Stimulated activated naive CD4-positive, alpha-beta T cell treated with Interleukin-2 at 50 U/mL for 16 hours (primary cell): ENCODE results near the gene MBNL2.

ENCODE experiments used
- DNase-seq: peaks from one replicate; lab custom pipeline; 2025; lab: John Stamatoyannopoulos, UW

Gene MBNL2

DNA sequence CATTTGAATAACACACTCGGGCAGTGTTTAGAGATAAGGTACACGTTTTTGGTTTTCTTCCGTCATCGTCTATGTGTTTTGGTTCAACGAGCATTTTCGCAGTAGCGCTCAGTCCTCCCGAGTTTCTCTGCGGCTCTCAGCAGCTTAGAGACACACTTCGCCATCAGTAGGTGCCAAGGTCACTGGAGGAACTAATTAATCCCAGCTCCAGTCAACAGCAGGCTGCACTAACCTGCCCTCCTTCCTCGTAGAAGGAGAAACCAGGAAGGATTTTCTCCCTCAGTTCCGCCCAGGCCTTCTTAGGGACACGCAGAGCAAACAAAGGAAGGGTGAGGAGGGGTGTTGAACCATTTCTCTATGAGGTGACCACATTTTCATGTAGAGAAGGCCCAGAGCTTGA is 12.6 kb downstream of the MBNL2 start:
- DNase-seq = no peak

DNA sequence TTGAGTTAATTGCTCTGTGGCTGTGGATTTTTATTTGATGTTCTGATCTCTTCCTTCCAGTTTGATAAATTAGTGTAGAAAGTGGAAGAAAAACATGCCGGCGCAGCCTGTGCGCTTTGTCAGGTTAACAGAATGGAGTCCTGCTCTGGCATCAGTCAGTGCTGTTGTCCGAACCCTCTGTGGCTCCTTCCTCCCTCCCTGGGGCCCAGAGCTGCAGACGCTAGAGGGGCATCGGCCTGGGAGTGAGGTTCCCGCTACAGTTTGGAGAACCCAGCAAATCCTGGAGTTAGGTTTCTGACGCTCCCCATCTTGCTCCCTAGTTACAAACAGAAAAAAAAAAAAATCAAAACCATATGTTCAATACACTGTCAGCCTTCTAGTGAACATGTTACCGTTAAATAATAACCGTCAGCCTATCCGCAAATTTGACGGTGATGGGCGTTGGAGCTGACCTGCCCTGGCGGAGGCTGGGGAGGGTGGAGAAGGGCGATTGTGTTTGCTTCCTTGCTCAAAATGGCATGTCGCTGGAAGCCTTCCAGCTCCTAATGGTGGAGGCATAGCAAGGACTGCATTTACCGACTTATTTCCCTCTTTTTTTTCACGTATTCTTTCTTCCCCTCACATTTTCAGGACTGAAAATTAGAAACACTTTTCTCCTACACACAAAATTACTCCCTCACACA is 13.6 kb downstream of the MBNL2 start:
- DNase-seq = no peak

GRCh38 chr13:97237388-97237787 is 15.3 kb downstream of the MBNL2 start:
- DNase-seq = no peak

GRCh38 chr13:97238432-97238831 is 16.3 kb downstream of the MBNL2 start:
- peak; percentile 12 for DNase-seq

- no peak for DNase-seq
Observed at GRCh38 chr13:97238883-97239282, 16.8 kb downstream of the MBNL2 start.

GRCh38 chr13:97239306-97239705 is 17.2 kb downstream of the MBNL2 start:
- no peak for DNase-seq

- no peak for DNase-seq
Observed at GRCh38 chr13:97239943-97240787, 18.0 kb downstream of the MBNL2 start.

- no peak for DNase-seq
Observed at GRCh38 chr13:97240788-97241734, 18.9 kb downstream of the MBNL2 start.

DNA sequence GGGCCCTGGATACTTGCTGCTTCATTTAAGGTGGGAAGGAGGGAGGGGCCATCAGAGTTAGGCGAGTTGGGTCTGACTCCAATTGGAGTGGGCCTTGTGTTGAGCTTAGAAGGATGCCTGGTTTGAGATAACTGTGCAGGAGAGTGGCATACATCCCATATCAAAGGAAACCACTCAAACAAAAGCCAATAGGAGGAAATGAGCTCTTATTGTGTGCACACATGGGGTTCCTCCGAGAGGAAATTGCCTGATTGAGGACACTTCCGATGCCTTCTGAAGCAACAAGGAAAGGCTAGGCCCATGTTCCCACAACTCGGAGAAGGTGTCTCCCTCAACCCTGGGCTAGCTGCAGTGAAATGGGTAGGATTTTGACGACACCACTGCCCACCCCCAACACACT is 19.6 kb downstream of the MBNL2 start:
- DNase-seq = no peak

- DNase-seq = no peak
Observed at GRCh38 chr13:97242755-97243497, 20.8 kb downstream of the MBNL2 start.

DNA sequence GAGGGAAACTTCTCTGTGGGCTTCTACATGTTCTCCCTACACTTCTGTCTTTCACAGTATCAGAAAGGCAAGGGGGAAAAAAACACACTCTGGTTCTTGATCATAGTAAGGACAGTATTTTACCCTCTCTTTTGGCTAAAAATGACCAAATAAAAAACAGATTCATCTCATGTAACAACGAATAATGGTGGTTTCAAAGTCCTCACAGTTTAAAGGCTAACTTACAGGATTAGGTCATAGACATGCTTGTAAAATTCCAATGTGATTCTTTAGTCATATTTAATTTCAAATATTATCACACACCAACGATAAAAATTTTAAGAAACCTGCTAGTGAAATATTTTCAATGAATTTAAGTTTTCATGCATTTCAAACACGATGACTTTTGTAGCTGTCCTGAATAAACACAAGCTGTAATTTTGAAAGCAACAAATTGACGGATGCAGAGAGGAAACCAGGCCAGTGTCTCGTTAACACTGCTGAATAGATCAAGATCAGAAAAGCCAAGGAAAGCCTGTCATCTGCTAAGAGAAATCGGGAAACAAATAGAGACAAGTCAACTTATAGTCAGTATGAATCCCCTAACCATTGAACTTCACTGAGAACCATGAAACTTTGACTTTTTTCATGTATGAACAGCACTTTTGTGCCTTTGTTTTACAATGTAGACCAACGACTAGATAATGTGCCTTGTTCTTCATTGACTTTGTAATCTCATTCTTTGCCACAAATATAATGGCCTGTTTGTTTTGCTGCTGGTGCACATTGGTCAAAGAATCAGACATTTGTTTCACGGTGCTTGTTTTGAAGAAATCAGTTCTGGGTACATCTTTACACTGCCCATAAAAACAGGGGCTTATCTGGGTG is 22.0 kb downstream of the MBNL2 start:
- no peak for DNase-seq

DNA sequence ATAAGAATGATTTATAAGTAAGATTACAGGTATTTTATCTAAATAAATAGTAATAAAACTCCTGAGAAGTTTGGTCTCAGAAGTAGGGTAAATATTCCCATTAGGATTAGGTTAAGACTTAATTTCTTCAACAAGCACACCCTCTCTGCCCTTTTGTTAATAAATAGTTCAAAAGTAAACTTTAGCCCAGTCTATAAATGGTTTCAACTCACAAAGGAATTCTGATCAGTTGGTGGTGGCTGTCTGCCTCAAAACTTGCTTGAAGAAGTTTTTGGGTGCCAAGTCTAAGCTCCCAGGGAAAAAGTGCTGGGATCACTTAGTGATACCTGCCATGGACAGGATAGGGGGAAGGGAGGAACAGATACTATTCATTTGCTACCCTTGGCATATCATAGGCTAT is 22.9 kb downstream of the MBNL2 start:
- no peak for DNase-seq

GRCh38 chr13:97246596-97247158 is 24.5 kb downstream of the MBNL2 start:
- DNase-seq = no peak

- no peak for DNase-seq
Observed at GRCh38 chr13:97248243-97248642, 26.1 kb downstream of the MBNL2 start.

- no peak for DNase-seq
Observed at GRCh38 chr13:97249093-97249795, 27.1 kb downstream of the MBNL2 start.

DNA sequence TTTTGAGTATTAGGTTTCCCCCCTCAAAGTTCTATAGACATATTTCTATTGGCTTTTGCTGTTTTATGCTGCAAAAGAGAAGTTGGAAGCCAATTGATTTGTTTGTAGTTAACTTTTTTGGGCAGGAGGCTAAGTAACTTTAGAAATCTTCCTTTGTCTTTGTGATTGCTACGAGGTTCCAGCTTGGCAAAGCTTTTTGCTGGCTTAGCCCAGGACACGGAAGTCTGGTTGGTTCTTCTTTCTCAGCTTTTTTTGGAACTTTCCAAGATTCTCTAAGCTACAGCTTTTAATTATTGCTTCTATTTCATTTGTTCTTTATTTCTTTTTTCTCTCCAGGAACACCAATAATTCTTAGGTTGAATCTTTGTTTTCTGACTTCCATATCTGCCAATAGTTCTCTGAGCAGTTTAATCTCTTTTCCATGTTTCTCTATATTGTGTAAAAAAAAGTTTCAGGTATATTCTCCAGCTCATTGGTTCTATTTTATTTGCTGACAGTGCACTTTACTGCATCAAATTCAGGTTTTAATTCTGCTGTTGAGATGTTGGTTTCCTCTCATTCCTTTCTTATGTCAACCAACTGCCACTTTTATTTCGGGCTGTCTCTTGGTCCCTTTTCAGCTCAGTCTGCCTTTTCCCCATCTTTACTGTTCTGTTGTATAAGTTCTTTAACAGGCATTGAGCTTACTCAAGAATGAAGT is 27.8 kb downstream of the MBNL2 start:
- DNase-seq = no peak

DNA sequence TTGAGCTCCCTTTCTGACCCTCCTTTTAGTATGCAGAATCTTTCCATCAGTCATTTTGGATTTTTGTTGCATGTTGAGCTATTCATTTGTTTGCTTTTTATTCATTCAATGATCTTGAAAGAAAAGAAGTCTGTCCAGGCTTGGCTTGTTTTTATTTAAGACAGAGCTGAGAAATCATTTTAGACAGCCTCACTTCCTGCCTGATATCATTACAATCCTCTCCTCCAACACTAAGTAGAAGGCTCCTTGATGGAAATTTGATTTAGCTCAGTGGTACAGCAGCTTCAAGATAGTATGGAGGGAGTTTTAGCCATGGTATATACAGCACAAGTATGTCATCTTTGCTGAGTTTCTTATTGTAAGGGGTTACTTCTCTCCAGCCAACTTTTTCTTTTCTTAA is 28.4 kb downstream of the MBNL2 start:
- no peak for DNase-seq

- DNase-seq = no peak
Observed at GRCh38 chr13:97252735-97253134, 30.6 kb downstream of the MBNL2 start.
